ENCODE results near the gene TAGLN.

DNA sequence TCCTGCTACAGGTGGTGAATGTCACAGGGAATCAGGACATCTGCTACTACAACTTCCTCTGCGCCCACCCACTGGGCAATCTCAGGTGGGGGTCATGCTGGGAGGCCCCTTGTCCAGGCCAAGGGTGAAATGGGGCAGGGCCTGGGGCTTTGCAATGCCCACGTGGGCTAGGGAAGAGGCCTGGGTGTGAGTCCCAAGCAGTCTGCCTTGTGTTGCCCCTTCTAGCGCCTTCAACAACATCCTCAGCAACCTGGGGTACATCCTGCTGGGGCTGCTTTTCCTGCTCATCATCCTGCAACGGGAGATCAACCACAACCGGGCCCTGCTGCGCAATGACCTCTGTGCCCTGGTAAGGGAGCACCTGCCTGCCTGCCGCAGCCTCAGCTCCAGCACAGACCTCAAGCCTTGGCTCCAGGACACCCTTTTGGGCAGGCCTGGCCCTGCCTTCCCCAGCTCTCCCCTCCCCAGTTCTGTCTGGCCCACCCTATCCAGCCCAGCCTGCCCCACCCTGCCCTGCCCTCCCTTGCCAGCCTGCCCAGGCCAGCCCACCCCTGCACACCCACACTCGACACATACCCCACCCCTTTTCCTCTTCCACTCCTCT lies 9.1 kb upstream of the TAGLN start:
- TF ChIP-seq EZH2 (IDR thresholded peaks at IDR 0.05; ENCODE audit: low read depth) = no peak
- TF ChIP-seq, protein P1, sequence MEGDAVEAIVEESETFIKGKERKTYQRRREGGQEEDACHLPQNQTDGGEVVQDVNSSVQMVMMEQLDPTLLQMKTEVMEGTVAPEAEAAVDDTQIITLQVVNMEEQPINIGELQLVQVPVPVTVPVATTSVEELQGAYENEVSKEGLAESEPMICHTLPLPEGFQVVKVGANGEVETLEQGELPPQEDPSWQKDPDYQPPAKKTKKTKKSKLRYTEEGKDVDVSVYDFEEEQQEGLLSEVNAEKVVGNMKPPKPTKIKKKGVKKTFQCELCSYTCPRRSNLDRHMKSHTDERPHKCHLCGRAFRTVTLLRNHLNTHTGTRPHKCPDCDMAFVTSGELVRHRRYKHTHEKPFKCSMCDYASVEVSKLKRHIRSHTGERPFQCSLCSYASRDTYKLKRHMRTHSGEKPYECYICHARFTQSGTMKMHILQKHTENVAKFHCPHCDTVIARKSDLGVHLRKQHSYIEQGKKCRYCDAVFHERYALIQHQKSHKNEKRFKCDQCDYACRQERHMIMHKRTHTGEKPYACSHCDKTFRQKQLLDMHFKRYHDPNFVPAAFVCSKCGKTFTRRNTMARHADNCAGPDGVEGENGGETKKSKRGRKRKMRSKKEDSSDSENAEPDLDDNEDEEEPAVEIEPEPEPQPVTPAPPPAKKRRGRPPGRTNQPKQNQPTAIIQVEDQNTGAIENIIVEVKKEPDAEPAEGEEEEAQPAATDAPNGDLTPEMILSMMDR (conservative IDR thresholded peaks at IDR 0.05) = no peak
